C4-2B (cell line): ENCODE results near the gene PLIN4.

ENCODE experiments used
- H3K27ac ChIP-seq: fragments of 450-650 bp; 2 replicates; pipeline ENCODE4 v1.5.1; 2017
- CTCF ChIP-seq: fragments of 450-650 bp; conservative IDR thresholded peaks from 2 replicates; pipeline ENCODE4 v1.5.1; 2017; ENCODE audit warnings: mild to moderate bottlenecking
- ZFX ChIP-seq: fragments of 450-650 bp; IDR thresholded peaks from 2 replicates; pipeline ENCODE4 v1.6.1; 2017

Gene PLIN4

GRCh38 chr19:4512070-4512469, 6.2 kb downstream of the PLIN4 start:
- H3K27ac ChIP-seq, result no peak overlapping the region
- no peak for TF ChIP-seq CTCF
- no peak for TF ChIP-seq ZFX

- TF ChIP-seq CTCF (no peak), ZFX (no peak)
- H3K27ac ChIP-seq, result no peak overlapping the region
These were observed 6.8 kb downstream of the PLIN4 start for GRCh38 chr19:4511300-4512054.

GRCh38 chr19:4510435-4511255, 7.6 kb downstream of the PLIN4 start:
- no peak overlapping the region for H3K27ac ChIP-seq
- TF ChIP-seq CTCF, result no peak
- TF ChIP-seq ZFX, result no peak

- no peak overlapping the region for H3K27ac ChIP-seq
These were observed 9.6 kb downstream of the PLIN4 start for GRCh38 chr19:4508698-4509097.

GRCh38 chr19:4507804-4508203, 10.5 kb downstream of the PLIN4 start:
- no peak for TF ChIP-seq CTCF
- TF ChIP-seq ZFX, result no peak
- no peak overlapping the region for H3K27ac ChIP-seq

More at GRCh38 chr19:4508698-4509097, 9.6 kb downstream of the PLIN4 start:
- no peak for TF ChIP-seq ZFX
- TF ChIP-seq CTCF, result no peak

GRCh38 chr19:4507150-4507452, 11.2 kb downstream of the PLIN4 start:
- no peak overlapping the region for H3K27ac ChIP-seq
- TF ChIP-seq CTCF, result no peak
- TF ChIP-seq ZFX, result no peak

- no peak for TF ChIP-seq ZFX
- TF ChIP-seq CTCF, result no peak
- no peak overlapping the region for H3K27ac ChIP-seq
These were observed 11.7 kb downstream of the PLIN4 start for GRCh38 chr19:4506449-4507149.
